DND-41 (cell line): Measurements from ENCODE around the gene TEX54.

Experiments used
- ATAC-seq: fragments of 200-7000 bp; cut with Tn5 transposase; 3 replicates; pipeline ENCODE4 v1.9.1; 2021; ENCODE audit warnings: low read depth; ENCODE audit not compliant: insufficient read depth
- DNase-seq: peaks from one replicate; pipeline ENCODE4 v3.0.0-alpha.2; 2020
- H2AFZ ChIP-seq: 2 replicates; pipeline ENCODE4 v1.6.0; 2012; ENCODE audit warnings: low read depth, low read length
- H3K27ac ChIP-seq: 2 replicates; pipeline ENCODE4 v1.5.1; 2012; ENCODE audit warnings: low read length, inconsistent platforms
- H3K27me3 ChIP-seq: fragments of 200-600 bp; sonication (generic); 2 replicates; pipeline ENCODE4 v1.6.0; 2012; ENCODE audit warnings: low read length, mild to moderate bottlenecking, inconsistent platforms; ENCODE audit not compliant: insufficient read depth, poor library complexity
- H3K36me3 ChIP-seq: 2 replicates; pipeline ENCODE4 v1.5.1; 2012; ENCODE audit warnings: low read length, inconsistent platforms; ENCODE audit not compliant: insufficient read depth
- H3K4me1 ChIP-seq: 2 replicates; pipeline ENCODE4 v1.5.1; 2012; ENCODE audit warnings: mild to moderate bottlenecking, low read length; ENCODE audit not compliant: insufficient read depth
- H3K4me2 ChIP-seq: 2 replicates; pipeline ENCODE4 v1.6.0; 2012; ENCODE audit warnings: mild to moderate bottlenecking, moderate library complexity, low read length, inconsistent platforms; ENCODE audit not compliant: insufficient read depth
- H3K4me3 ChIP-seq, 2 experiments: fragments of 200-600 bp in 1 of 2; shearing (Covaris generic) in 1 of 2; 2 replicates each; pipeline ENCODE4 v1.5.1; 2012 to 2016; ENCODE audit warnings: inconsistent platforms in 2 of 2, low read length in 2 of 2, mild to moderate bottlenecking in 2 of 2, low read depth in 1 of 2, moderate library complexity in 1 of 2
- H3K79me2 ChIP-seq: 2 replicates; pipeline ENCODE4 v1.6.0; 2012; ENCODE audit warnings: low read length, inconsistent platforms; ENCODE audit not compliant: insufficient read depth
- H3K9ac ChIP-seq: 2 replicates; pipeline ENCODE4 v1.6.0; 2012; ENCODE audit warnings: low read depth, mild to moderate bottlenecking, inconsistent platforms, low read length, moderate library complexity
- H3K9me3 ChIP-seq: 2 replicates; pipeline ENCODE4 v1.5.1; 2012; ENCODE audit warnings: low read length, moderate library complexity, mild to moderate bottlenecking, inconsistent platforms; ENCODE audit not compliant: insufficient read depth, severe bottlenecking
- H4K20me1 ChIP-seq: 2 replicates; pipeline ENCODE4 v1.6.0; 2012; ENCODE audit warnings: low read length; ENCODE audit not compliant: insufficient read depth
- CTCF ChIP-seq: IDR thresholded peaks from 2 replicates; pipeline ENCODE4 v1.5.1; 2012; ENCODE audit warnings: borderline replicate concordance, low read length, moderate library complexity, mild to moderate bottlenecking; ENCODE audit not compliant: poor library complexity, severe bottlenecking; ENCODE audit errors: extremely low read depth
- EZH2 ChIP-seq: IDR thresholded peaks from 3 replicates; pipeline ENCODE4 v1.6.1; 2012; ENCODE audit warnings: borderline replicate concordance, low read depth, mild to moderate bottlenecking, moderate library complexity, low read length, inconsistent platforms; ENCODE audit not compliant: severe bottlenecking

Gene TEX54

GRCh38 chr11:62823677-62824076, 9.0 kb downstream of the TEX54 start:
- no peak for ATAC-seq
- Histone ChIP-seq H2AFZ (no peak overlapping the region), H3K27ac (no peak overlapping the region), H3K27me3 (no peaks in the 10 kb centered on the region), H4K20me1 (0 out of 2 replicates have a peak, but pooled peaks cover 3% of the 10 kb centered on the region), H3K9me3 (no peaks in the 10 kb centered on the region), H3K4me2 (no peak overlapping the region), H3K4me3 (no peak overlapping the region), H3K9ac (no peak overlapping the region), H3K79me2 (peaks cover 17% of the 10 kb centered on the region), H3K36me3 (peaks cover 75% of the 10 kb centered on the region), H3K4me1 (no peaks in the 10 kb centered on the region)
- no peak for TF ChIP-seq CTCF
- no peak for DNase-seq

- ATAC-seq = no peak
- no peak for DNase-seq
- Histone ChIP-seq H2AFZ (no peak overlapping the region), H3K79me2 (no peaks in the 10 kb centered on the region), H3K36me3 (peaks cover 43% of the 10 kb centered on the region), H3K27me3 (no peaks in the 10 kb centered on the region), H4K20me1 (no peaks in the 10 kb centered on the region), H3K4me2 (no peak overlapping the region), H3K9me3 (no peaks in the 10 kb centered on the region), H3K27ac (no peak overlapping the region), H3K9ac (no peak overlapping the region), H3K4me3 (no peak overlapping the region), H3K4me1 (no peaks in the 10 kb centered on the region)
- TF ChIP-seq CTCF = no peak
- no peak for TF ChIP-seq EZH2
Observed at GRCh38 chr11:62817129-62817528, 15.5 kb downstream of the TEX54 start.

GRCh38 chr11:62816557-62816956, 16.1 kb downstream of the TEX54 start:
- Histone ChIP-seq H3K4me3 (no peak overlapping the region), H3K9ac (no peak overlapping the region), H4K20me1 (no peaks in the 10 kb centered on the region), H3K79me2 (no peaks in the 10 kb centered on the region), H3K27ac (no peak overlapping the region), H2AFZ (no peak overlapping the region), H3K4me1 (no peaks in the 10 kb centered on the region), H3K9me3 (no peaks in the 10 kb centered on the region), H3K27me3 (no peaks in the 10 kb centered on the region), H3K4me2 (no peak overlapping the region), H3K36me3 (peaks cover 41% of the 10 kb centered on the region)
- no peak for ATAC-seq
- no peak for DNase-seq
- TF ChIP-seq CTCF (no peak), EZH2 (no peak)

GRCh38 chr11:62811659-62812058, 21.0 kb downstream of the TEX54 start:
- ATAC-seq (no peak), DNase-seq (no peak)
- H3K79me2 ChIP-seq = no peaks in the 10 kb centered on the region
- no peak overlapping the region for H3K4me3 ChIP-seq
- no peak overlapping the region for H3K27ac ChIP-seq
- H3K9ac ChIP-seq = no peak overlapping the region
- TF ChIP-seq CTCF = no peak
- TF ChIP-seq EZH2 = no peak
- peaks cover 2% of the 10 kb centered on the region for H3K4me1 ChIP-seq
- H2AFZ ChIP-seq = no peak overlapping the region
- H4K20me1 ChIP-seq = no peaks in the 10 kb centered on the region
- no peaks in the 10 kb centered on the region for H3K9me3 ChIP-seq
- peaks cover 16% of the 10 kb centered on the region; the same call in 1 of the 2 replicates for H3K36me3 ChIP-seq
- H3K27me3 ChIP-seq = no peaks in the 10 kb centered on the region
- H3K4me2 ChIP-seq = no peak overlapping the region
